Right atrium auricular region (tissue), 2 donors: ENCODE data around the gene LDB2. TPM values are rescaled to one million over a fixed set of nuclear protein-coding genes. Genes with fewer than 3 reads are reported as not detected.

ENCODE experiments used
- DNase-seq: peaks from one replicate; pipeline ENCODE4 v3.0.0-alpha.2; 2019; ENCODE audit warnings: low spot score
- H3K27ac ChIP-seq, 2 donors: fragments of 200-600 bp; sonication (generic); 1 replicate in 1 of 2; 2 replicates in 1 of 2; pipeline ENCODE4 v1.5.1; 2016 to 2019
- H3K27me3 ChIP-seq, 2 donors: fragments of 200-600 bp; sonication (generic); one replicate each; pipeline versions ENCODE4 v1.5.1 to v1.6.0; 2017 to 2019
- H3K36me3 ChIP-seq: fragments of 200-600 bp; sonication (generic); one replicate; pipeline ENCODE4 v1.5.1; 2016
- H3K4me1 ChIP-seq, 2 donors: fragments of 200-600 bp; sonication (generic); one replicate each; pipeline versions ENCODE4 v1.5.1 to v1.6.0; 2017 to 2019
- H3K4me3 ChIP-seq, 2 donors: fragments of 200-600 bp; sonication (generic); 1 replicate in 1 of 2; 2 replicates in 1 of 2; pipeline ENCODE4 v1.5.1; 2017 to 2019; ENCODE audit warnings: mild to moderate bottlenecking in 1 of 2, moderate library complexity in 1 of 2
- H3K9me3 ChIP-seq, 2 donors: fragments of 200-600 bp; sonication (generic); one replicate each; pipeline ENCODE4 v1.5.1; 2019
- total RNA-seq, 2 donors: library from RNA; depleted of rRNA; stranded (reverse); fragments of >200 nt; gene quantifications; one replicate each; pipeline ENCODE4 v1.1.0, GENCODE V29; 2016
- TF ChIP-seq, protein P1 (sequence below), 2 donors: fragments of 200-600 bp; sonication (generic); IDR thresholded peaks; one replicate each; pipeline ENCODE4 v1.5.1; 2019; ENCODE audit warnings: antibody characterized with exemption in 2 of 2

LDB2 gene
- total RNA-seq, 2 donors from 2014 or later: 35.2 to 64.4 TPM

DNA sequence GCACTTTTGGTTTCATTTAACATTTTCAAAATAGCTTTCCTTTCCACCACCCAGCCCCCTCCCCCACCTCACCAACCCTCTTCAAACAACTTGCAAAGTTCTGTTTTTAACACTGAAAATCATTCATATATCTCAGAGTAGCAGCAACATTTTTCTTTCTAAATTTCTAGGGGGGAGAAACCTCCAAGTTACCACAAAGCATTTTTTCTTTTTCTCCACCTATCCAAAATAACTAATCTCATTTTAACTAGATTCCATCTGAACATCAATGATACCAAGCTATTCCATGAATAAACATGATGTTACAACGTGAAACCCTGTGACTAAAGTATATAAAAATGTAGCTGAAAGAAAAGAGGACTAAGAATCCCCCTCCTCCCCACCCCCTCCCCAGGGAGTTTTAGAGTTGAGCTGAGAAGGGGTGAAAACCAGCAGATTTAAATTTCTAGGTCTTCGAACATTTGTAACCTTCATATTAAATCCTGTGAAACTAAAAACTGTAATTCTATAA is 5.2 kb downstream of the LDB2 start:
- Histone ChIP-seq H3K9me3 (no peaks in the 10 kb centered on the region), H3K4me3 (peak overlapping the region in 1 of 2 donors; percentile 23), H3K36me3 (no peaks in the 10 kb centered on the region), H3K4me1 (peaks cover 0 to 3% of the 10 kb centered on the region in 2 donors), H3K27ac (peak overlapping the region; percentile 43 to 74), H3K27me3 (peaks cover 0 to 5% of the 10 kb centered on the region in 2 donors)
- TF ChIP-seq, protein P1, sequence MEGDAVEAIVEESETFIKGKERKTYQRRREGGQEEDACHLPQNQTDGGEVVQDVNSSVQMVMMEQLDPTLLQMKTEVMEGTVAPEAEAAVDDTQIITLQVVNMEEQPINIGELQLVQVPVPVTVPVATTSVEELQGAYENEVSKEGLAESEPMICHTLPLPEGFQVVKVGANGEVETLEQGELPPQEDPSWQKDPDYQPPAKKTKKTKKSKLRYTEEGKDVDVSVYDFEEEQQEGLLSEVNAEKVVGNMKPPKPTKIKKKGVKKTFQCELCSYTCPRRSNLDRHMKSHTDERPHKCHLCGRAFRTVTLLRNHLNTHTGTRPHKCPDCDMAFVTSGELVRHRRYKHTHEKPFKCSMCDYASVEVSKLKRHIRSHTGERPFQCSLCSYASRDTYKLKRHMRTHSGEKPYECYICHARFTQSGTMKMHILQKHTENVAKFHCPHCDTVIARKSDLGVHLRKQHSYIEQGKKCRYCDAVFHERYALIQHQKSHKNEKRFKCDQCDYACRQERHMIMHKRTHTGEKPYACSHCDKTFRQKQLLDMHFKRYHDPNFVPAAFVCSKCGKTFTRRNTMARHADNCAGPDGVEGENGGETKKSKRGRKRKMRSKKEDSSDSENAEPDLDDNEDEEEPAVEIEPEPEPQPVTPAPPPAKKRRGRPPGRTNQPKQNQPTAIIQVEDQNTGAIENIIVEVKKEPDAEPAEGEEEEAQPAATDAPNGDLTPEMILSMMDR (IDR thresholded peaks at IDR 0.05): no peak
- DNase-seq: no peak

DNA sequence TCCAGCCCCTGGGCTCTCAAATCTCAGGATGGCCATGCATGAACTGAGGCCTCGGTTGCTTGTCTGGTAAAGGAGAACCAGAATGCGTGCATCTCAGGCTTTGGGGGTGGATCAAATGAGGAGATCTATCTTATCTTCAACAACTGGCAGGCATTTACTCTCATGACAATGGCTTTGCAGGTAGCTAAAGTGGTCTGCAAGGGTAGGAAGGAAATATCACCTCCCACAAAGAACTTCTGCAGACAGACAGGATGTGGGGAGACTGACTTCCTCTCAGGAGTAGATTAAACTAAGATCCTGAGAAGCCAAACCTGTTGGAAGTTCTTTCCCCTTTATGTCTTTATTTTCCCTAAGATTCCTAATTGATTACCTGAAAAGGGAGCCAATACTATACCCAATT is 7.8 kb downstream of the LDB2 start:
- Histone ChIP-seq H3K27ac (peak overlapping the region; percentile 25 to 74), H3K4me1 (peaks cover 0 to 3% of the 10 kb centered on the region in 2 donors), H3K9me3 (no peaks in the 10 kb centered on the region), H3K27me3 (peaks cover 0 to 3% of the 10 kb centered on the region in 2 donors), H3K36me3 (peaks cover 8% of the 10 kb centered on the region), H3K4me3 (no peak overlapping the region)
- TF ChIP-seq, protein P1 (IDR thresholded peaks at IDR 0.05): no peak
- DNase-seq: no peak

DNA sequence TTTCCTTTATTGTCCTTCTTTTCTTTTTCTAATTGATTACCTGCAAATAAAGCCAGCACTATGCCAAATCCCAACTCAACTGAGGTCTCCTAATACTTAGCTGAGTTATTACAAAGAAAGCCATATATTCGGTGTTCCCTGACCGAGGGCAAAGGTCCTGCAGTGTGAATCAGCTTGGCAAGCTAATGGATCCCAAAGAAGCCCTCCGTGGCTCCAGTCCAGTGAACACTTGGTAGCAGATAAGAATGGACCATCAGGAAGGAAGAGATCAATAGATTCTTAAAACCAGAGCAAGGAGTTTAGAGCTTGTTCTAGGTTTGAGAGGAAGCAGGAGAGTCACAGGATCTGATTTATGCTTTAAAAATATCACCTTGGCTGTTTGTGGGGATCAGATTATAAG is 8.5 kb downstream of the LDB2 start:
- H3K27me3 ChIP-seq: no peaks in the 10 kb centered on the region
- no peak for DNase-seq
- peak overlapping the region; percentile 25 to 74 for H3K27ac ChIP-seq
- no peak overlapping the region for H3K4me3 ChIP-seq
- peaks cover 12% of the 10 kb centered on the region for H3K36me3 ChIP-seq
- H3K9me3 ChIP-seq: no peaks in the 10 kb centered on the region
- H3K4me1 ChIP-seq: no peaks in the 10 kb centered on the region
- TF ChIP-seq, protein P1 (IDR thresholded peaks at IDR 0.05): no peak

DNA sequence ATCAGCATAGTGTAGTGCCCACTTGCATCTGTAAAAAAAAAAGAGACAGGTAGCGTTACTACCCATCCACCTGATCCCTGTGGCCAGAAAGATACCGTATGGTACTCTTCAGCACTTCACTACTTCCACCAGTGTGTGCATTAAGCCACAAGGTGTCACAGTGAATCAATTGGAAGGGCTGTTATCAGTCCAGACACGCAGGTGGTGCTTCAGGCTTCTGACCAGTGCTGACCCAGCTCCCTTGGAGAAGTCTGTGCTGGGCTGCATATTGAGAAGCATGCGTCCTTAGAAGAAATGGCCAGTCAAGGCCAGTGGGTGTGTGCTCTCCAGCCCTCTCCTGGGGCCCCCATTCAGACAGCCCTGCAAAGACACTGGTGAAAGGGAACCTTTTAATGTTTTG is 10.6 kb downstream of the LDB2 start:
- Histone ChIP-seq H3K9me3 (no peaks in the 10 kb centered on the region), H3K36me3 (peaks cover 12% of the 10 kb centered on the region), H3K27me3 (no peaks in the 10 kb centered on the region), H3K4me3 (no peak overlapping the region), H3K4me1 (no peaks in the 10 kb centered on the region), H3K27ac (no peak overlapping the region)
- TF ChIP-seq, protein P1 (IDR thresholded peaks at IDR 0.05): no peak
- no peak for DNase-seq

DNA sequence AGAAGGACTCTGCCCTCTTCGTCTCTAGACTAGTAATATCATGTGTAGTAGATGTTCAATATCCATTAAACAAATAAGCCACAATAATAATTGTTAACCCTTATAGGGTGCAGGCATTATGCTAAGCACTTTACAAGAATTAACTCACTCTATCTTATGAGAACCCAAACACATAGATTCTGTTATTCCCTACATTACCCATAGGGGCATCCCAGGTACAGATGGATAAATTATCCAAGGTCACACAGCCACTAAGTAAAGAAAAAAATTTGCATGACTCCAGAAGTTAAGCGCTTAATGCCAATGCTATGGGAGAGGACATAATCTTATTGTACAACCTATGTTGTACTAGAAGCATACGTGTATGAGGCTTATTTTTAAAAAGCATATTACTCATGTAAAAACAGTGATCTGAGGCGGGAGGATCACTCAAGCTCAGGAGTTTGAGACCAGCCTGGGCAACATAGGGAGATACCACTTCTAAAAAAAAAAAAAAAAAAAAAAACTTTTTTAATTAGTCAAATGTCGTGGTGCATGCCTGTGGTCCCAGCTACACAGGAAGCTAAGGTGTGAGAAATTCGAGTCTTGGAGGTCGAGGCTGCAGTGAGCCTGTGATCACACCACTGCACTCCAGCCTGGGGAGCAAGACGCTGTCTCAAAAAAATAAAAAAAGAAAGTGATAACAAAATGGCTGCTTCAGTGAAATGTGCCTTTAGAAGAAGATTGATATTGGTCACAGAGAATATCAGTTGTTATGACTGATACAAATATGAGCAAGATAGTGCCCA is 13.6 kb downstream of the LDB2 start:
- peaks cover 12% of the 10 kb centered on the region for H3K36me3 ChIP-seq
- H3K27me3 ChIP-seq: no peaks in the 10 kb centered on the region
- no peak overlapping the region for H3K4me3 ChIP-seq
- H3K4me1 ChIP-seq: no peaks in the 10 kb centered on the region
- H3K9me3 ChIP-seq: no peaks in the 10 kb centered on the region
- TF ChIP-seq, protein P1 (IDR thresholded peaks at IDR 0.05): no peak
- no peak for DNase-seq
- H3K27ac ChIP-seq: no peak overlapping the region
